Measurements from ENCODE around the gene LRRC4B. TPM values are rescaled to one million over a fixed set of nuclear protein-coding genes. Genes with fewer than 3 reads are reported as not detected.
A peak's percentile ranks its signal among the peaks of the same experiment; 100 is the strongest.

LRRC4B gene
- total RNA-seq, 1 experiment from 2014 or later, result 0.54 TPM

DNA sequence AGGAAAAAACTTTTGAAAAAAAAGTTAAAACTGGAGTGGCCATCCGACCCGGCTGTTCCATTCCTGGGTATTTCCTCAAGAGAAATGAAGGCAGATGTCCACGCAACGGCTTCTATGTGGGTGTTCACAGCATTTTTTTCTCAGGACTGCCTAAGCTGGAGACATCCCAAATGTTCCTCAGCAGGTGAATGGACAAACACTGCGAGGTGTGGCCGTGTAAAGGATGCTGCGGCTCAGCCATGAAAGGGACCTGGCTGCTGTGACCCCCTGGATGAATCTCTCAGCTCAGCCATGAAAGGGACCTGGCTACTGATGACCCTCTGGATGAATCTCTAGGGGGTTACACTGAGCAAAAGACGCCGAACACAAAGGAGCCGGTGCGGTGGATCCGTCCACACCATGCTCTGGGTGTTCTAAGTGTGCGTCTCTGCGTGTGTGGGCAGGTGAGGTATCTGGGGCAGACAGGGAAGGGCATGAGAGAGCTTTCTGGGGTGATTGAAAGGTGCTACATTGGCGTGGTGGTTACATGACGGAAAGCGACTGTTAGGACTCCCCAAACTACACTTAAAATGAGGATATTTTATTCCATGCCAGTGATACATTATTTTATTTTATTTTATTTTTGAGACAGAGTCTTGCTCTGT is 47.3 kb downstream of the LRRC4B start:
- Histone ChIP-seq H3K4me1 (no peaks in the 10 kb centered on the region), H3K9me3 (no peaks in the 10 kb centered on the region), H3K27me3 (replicated peaks; ENCODE audit: control insufficient read depth, insufficient read depth, low read length) (no peaks in the 10 kb centered on the region), H3K4me3 (ENCODE audit: low read depth, low read length) (no peak overlapping the region), H3K36me3 (ENCODE audit: control insufficient read depth, insufficient read depth, low read length) (no peaks in the 10 kb centered on the region)
- no peak overlapping the region for H3K27ac Mint-ChIP-seq (ENCODE audit: unreplicated experiment)
- H3K9me3 Mint-ChIP-seq (ENCODE audit: unreplicated experiment), result no peaks in the 10 kb centered on the region
- no peaks in the 10 kb centered on the region for H3K36me3 Mint-ChIP-seq (ENCODE audit: insufficient read depth, unreplicated experiment)
- DNase-seq, result no peak
- CTCF ChIA-PET, result interaction anchor here (0.7 to 0.8 kb wide), 2 partner anchors 9 to 17 kb away, joined by 3 read pairs; no protein-coding TSS in a partner anchor
- intact Hi-C loops (cut with micrococcal nuclease; ENCODE audit: unreplicated experiment), result no loop called here
- POLR2A ChIA-PET, result no interaction called here
- no peak overlapping the region for H3K4me3 Mint-ChIP-seq (ENCODE audit: unreplicated experiment)
- BruUV-seq (replicated peaks), result no TSS peak
- TF ChIP-seq, protein P1, sequence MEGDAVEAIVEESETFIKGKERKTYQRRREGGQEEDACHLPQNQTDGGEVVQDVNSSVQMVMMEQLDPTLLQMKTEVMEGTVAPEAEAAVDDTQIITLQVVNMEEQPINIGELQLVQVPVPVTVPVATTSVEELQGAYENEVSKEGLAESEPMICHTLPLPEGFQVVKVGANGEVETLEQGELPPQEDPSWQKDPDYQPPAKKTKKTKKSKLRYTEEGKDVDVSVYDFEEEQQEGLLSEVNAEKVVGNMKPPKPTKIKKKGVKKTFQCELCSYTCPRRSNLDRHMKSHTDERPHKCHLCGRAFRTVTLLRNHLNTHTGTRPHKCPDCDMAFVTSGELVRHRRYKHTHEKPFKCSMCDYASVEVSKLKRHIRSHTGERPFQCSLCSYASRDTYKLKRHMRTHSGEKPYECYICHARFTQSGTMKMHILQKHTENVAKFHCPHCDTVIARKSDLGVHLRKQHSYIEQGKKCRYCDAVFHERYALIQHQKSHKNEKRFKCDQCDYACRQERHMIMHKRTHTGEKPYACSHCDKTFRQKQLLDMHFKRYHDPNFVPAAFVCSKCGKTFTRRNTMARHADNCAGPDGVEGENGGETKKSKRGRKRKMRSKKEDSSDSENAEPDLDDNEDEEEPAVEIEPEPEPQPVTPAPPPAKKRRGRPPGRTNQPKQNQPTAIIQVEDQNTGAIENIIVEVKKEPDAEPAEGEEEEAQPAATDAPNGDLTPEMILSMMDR (IDR thresholded peaks at IDR 0.05; ENCODE audit: insufficient read depth in 1 of 2, low read depth in 1 of 2, low read length in 1 of 2, severe bottlenecking in 1 of 2, unreplicated experiment in 1 of 2), result no peak
- no peaks in the 10 kb centered on the region for H3K27me3 Mint-ChIP-seq (ENCODE audit: insufficient read depth, unreplicated experiment)
- H3K4me1 Mint-ChIP-seq (ENCODE audit: low read depth, unreplicated experiment), result no peaks in the 10 kb centered on the region

DNA sequence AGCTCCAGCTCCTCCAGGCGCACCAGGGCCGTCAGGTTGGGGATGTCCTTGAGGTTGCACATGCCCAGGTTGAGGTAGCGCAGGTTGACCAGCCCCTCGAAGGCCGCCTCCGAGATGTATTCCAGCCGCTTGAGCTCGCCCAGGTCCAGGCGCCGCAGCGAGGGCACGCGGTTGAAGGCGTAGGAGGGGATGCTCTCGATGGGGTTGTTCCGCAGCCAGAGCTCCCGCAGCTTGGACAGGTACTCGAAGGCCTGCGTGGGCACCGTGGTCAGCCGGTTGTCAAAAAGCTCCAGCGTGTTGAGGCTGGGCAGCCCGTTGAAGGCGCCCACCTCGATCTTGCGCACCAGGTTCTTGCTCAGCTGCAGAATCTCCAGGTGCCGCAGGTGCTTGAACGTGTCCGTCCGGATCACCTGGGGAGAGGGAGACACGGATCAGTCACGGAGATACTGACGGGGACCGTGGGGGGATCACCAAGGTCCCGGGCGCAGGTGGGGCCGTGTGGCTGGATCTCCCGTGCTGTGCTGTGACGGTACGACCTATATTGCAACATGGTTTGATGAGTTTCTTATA is 49.1 kb downstream of the LRRC4B start:
- no peaks in the 10 kb centered on the region for H3K27me3 Mint-ChIP-seq (ENCODE audit: insufficient read depth, unreplicated experiment)
- intact Hi-C loops (cut with micrococcal nuclease; ENCODE audit: unreplicated experiment), result no loop called here
- no peaks in the 10 kb centered on the region for H3K36me3 Mint-ChIP-seq (ENCODE audit: insufficient read depth, unreplicated experiment)
- Histone ChIP-seq H3K27me3 (replicated peaks; ENCODE audit: control insufficient read depth, insufficient read depth, low read length) (no peaks in the 10 kb centered on the region), H3K9me3 (no peaks in the 10 kb centered on the region), H3K4me3 (ENCODE audit: low read depth, low read length) (no peak overlapping the region), H3K4me1 (no peaks in the 10 kb centered on the region), H3K36me3 (ENCODE audit: control insufficient read depth, insufficient read depth, low read length) (no peaks in the 10 kb centered on the region)
- H3K4me3 Mint-ChIP-seq (ENCODE audit: unreplicated experiment), result no peak overlapping the region
- ChIA-PET POLR2A (interaction anchor here (0.5 kb wide), 1 partner anchor 151 kb away, joined by 3 read pairs; no protein-coding TSS in a partner anchor), CTCF (interaction anchor here (0.6 to 1.1 kb wide), 2 partner anchors 38 to 190 kb away, joined by 5 to 7 read pairs; no protein-coding TSS in a partner anchor)
- no peak overlapping the region for H3K27ac Mint-ChIP-seq (ENCODE audit: unreplicated experiment)
- BruUV-seq (replicated peaks), result no TSS peak
- TF ChIP-seq, protein P1 (IDR thresholded peaks at IDR 0.05; ENCODE audit: insufficient read depth in 1 of 2, low read depth in 1 of 2, low read length in 1 of 2, severe bottlenecking in 1 of 2, unreplicated experiment in 1 of 2), result no peak
- no peak for DNase-seq
- H3K4me1 Mint-ChIP-seq (ENCODE audit: low read depth, unreplicated experiment), result no peaks in the 10 kb centered on the region
- H3K9me3 Mint-ChIP-seq (ENCODE audit: unreplicated experiment), result no peaks in the 10 kb centered on the region

DNA sequence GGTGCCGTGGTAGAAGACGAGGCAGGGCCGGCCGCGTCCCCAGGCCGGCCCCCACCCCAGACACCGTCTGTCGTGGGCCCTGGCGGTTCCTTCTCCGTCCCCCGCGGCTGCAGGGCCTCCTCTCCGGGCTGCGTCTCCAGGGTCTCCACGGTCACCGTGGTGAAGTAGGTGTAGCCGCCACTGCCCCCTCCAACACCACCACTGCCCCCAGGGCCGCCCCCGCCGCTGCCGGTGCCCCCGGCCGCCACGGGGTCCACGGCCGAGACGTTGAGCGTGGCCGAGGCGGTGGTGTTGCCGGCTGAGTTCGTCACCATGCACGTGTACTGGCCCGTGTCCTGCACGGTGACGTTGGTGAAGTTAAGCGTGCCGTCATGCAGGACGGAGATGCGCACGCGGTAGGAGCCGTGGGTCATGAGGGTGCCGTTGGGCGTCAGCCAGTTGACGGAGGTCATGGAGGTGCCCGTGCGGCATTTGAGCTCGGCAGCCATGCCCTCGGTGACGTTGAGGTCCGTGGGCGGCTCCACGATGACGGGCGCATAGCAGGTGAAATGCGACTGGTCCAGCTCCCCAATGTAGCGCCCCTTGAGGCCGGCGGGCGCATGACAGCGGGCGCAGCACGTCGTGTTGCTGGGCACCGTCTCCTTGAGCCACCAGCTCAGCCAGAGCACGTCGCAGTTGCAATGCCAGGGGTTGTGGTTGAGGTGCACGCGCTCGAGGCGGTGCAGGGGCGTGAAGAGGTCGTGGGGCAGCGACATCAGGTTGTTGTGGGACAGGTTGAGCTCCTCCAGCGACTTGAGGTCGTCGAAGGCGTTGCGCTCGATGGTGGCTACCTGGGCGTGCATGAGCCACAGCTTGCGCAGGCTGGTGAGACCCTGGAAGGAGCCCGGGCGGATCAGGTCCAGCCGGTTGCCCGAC is 49.9 kb downstream of the LRRC4B start:
- no peak overlapping the region for H3K27ac Mint-ChIP-seq (ENCODE audit: unreplicated experiment)
- H3K4me3 ChIP-seq (ENCODE audit: low read depth, low read length), result no peak overlapping the region
- intact Hi-C loops (cut with micrococcal nuclease; ENCODE audit: unreplicated experiment), result no loop called here
- POLR2A ChIA-PET, result interaction anchor here (0.5 kb wide), 1 partner anchor 150 kb away, joined by 3 read pairs; no protein-coding TSS in a partner anchor
- no peaks in the 10 kb centered on the region for H3K9me3 Mint-ChIP-seq (ENCODE audit: unreplicated experiment)
- H3K4me1 ChIP-seq, result no peaks in the 10 kb centered on the region
- H3K36me3 Mint-ChIP-seq (ENCODE audit: insufficient read depth, unreplicated experiment), result no peaks in the 10 kb centered on the region
- BruUV-seq (replicated peaks), result no TSS peak
- H3K36me3 ChIP-seq (ENCODE audit: control insufficient read depth, insufficient read depth, low read length), result no peaks in the 10 kb centered on the region
- CTCF ChIA-PET, result interaction anchor here (0.6 to 1.1 kb wide), 2 partner anchors 38 to 190 kb away, joined by 5 to 7 read pairs; no protein-coding TSS in a partner anchor
- no peaks in the 10 kb centered on the region for H3K27me3 ChIP-seq (replicated peaks; ENCODE audit: control insufficient read depth, insufficient read depth, low read length)
- no peak overlapping the region for H3K4me3 Mint-ChIP-seq (ENCODE audit: unreplicated experiment)
- TF ChIP-seq, protein P1 (IDR thresholded peaks at IDR 0.05; ENCODE audit: insufficient read depth in 1 of 2, low read depth in 1 of 2, low read length in 1 of 2, severe bottlenecking in 1 of 2, unreplicated experiment in 1 of 2), result peak in 1 of 2 experiments; percentile 37
- H3K9me3 ChIP-seq, result no peaks in the 10 kb centered on the region
- no peaks in the 10 kb centered on the region for H3K27me3 Mint-ChIP-seq (ENCODE audit: insufficient read depth, unreplicated experiment)
- H3K4me1 Mint-ChIP-seq (ENCODE audit: low read depth, unreplicated experiment), result no peaks in the 10 kb centered on the region
- no peak for DNase-seq

Data from Caco-2 (cell line).